Upper lobe of right lung (tissue), 1 donor: ENCODE data around the gene KRTAP9-2. TPM values are rescaled to one million over a fixed set of nuclear protein-coding genes. Genes with fewer than 3 reads are reported as not detected.
"Not testable (repeated sequence)": the region's sequence is repeated elsewhere in the genome, so short reads cannot be mapped to it uniquely, and the experiment has no call there.

ENCODE experiments used
- ATAC-seq: fragments of 200-7000 bp; cut with Tn5 transposase; one replicate; pipeline ENCODE4 v1.9.1; 2020; ENCODE audit warnings: mild to moderate bottlenecking, moderate library complexity
- DNase-seq: peaks from one replicate; pipeline ENCODE4 v3.0.0-alpha.2; 2020
- H3K27ac ChIP-seq: fragments of 200-600 bp; one replicate; pipeline ENCODE4 v1.8.0; 2022
- H3K27me3 ChIP-seq: fragments of 200-600 bp; one replicate; pipeline ENCODE4 v1.8.0; 2022; ENCODE audit warnings: mild to moderate bottlenecking
- H3K36me3 ChIP-seq: fragments of 200-600 bp; one replicate; pipeline ENCODE4 v1.8.0; 2022
- H3K4me1 ChIP-seq: fragments of 200-600 bp; one replicate; pipeline ENCODE4 v1.8.0; 2022
- H3K4me3 ChIP-seq: fragments of 200-600 bp; one replicate; pipeline ENCODE4 v1.8.0; 2022; ENCODE audit warnings: mild to moderate bottlenecking
- H3K9me3 ChIP-seq: fragments of 200-600 bp; one replicate; pipeline ENCODE4 v1.8.0; 2022
- CTCF ChIP-seq: fragments of 200-600 bp; IDR thresholded peaks from one replicate; pipeline ENCODE4 v1.8.0; 2022; ENCODE audit warnings: antibody characterized with exemption
- intact Hi-C: fragments of 100-400 bp; cut with DNase I; formaldehyde crosslinking; loops from one replicate; pipeline ENCODE4 v1.11.0; 2022
- total RNA-seq: library from RNA; stranded (reverse); fragmentation: NEBNext Ultra II Directional; extraction: Animal tissue kit (Norgen Biotek cat#: 25700); gene quantifications from one replicate; pipeline ENCODE4 v1.2.1, GENCODE V29; 2021
- donor health status: DM: no; HTN: yes; CAD: no; lungs with severe emphysema.

The KRTAP9-2 gene
- total RNA-seq, 1 donor from 2014 or later: not detected

GRCh38 chr17:41264599-41264998, 38.2 kb downstream of the KRTAP9-2 start:
- no peak for DNase-seq
- no peak for TF ChIP-seq CTCF
- H3K27me3 ChIP-seq: no peaks in the 10 kb centered on the region

GRCh38 chr17:41265078-41265477, 38.6 kb downstream of the KRTAP9-2 start, which contains the start of gene KRTAP9-6:
KRTAP9-6 (plus strand) TSS chr17:41265378; CDS start chr17:41265378, 0 bp downstream.
- no peak within 1 kb of the TSS for H3K4me3 ChIP-seq
- intact Hi-C loops: no loop called here
- ATAC-seq (no peak), DNase-seq (no peak)
- H3K9me3 ChIP-seq: no peaks in the 10 kb centered on the region
- no peaks in the 10 kb centered on the region for H3K27me3 ChIP-seq
- H3K36me3 ChIP-seq: no peaks in the 10 kb centered on the region
- H3K27ac ChIP-seq: no peak within 1 kb of the TSS
- H3K4me1 ChIP-seq: no peaks in the 10 kb centered on the region
- TF ChIP-seq CTCF: no peak

More at GRCh38 chr17:41264599-41264998, 38.2 kb downstream of the KRTAP9-2 start:
- Histone ChIP-seq H3K9me3 (no peaks in the 10 kb centered on the region), H3K4me1 (no peaks in the 10 kb centered on the region), H3K4me3 (no peak overlapping the region), H3K27ac (no peak overlapping the region), H3K36me3 (no peaks in the 10 kb centered on the region)
- peak; percentile 51 for ATAC-seq
- intact Hi-C loops: no loop called here

GRCh38 chr17:41267711-41268110, 41.3 kb downstream of the KRTAP9-2 start:
- Histone ChIP-seq H3K4me3 (no peak overlapping the region), H3K4me1 (no peaks in the 10 kb centered on the region)
- no peak for DNase-seq

GRCh38 chr17:41271323-41271722, 44.9 kb downstream of the KRTAP9-2 start:
- DNase-seq, intact Hi-C loops, H3K27ac ChIP-seq, H3K9me3 ChIP-seq, H3K4me3 ChIP-seq, H3K36me3 ChIP-seq, H3K4me1 ChIP-seq, H3K27me3 ChIP-seq, ATAC-seq: not testable (repeated sequence)

More at GRCh38 chr17:41267711-41268110, 41.3 kb downstream of the KRTAP9-2 start:
- intact Hi-C loops: no loop called here
- no peaks in the 10 kb centered on the region for H3K27me3 ChIP-seq
- no peak overlapping the region for H3K27ac ChIP-seq
- H3K9me3 ChIP-seq: no peaks in the 10 kb centered on the region
- no peaks in the 10 kb centered on the region for H3K36me3 ChIP-seq
- no peak for ATAC-seq
- no peak for TF ChIP-seq CTCF

GRCh38 chr17:41271858-41272257, 45.4 kb downstream of the KRTAP9-2 start:
- Histone ChIP-seq H3K4me1 (no peaks in the 10 kb centered on the region), H3K27ac (no peak overlapping the region), H3K27me3 (no peaks in the 10 kb centered on the region), H3K36me3 (no peaks in the 10 kb centered on the region), H3K4me3 (no peak overlapping the region), H3K9me3 (no peaks in the 10 kb centered on the region)
- no peak for DNase-seq
- ATAC-seq: no peak
- intact Hi-C loops: no loop called here
- TF ChIP-seq CTCF: no peak

- H3K36me3 ChIP-seq, ATAC-seq, H3K9me3 ChIP-seq, H3K27me3 ChIP-seq, H3K4me1 ChIP-seq, intact Hi-C loops, H3K27ac ChIP-seq, H3K4me3 ChIP-seq, DNase-seq: not testable (repeated sequence)
These were observed 49.3 kb downstream of the KRTAP9-2 start, which contains the start of gene KRTAP9-7 for GRCh38 chr17:41275648-41276190. KRTAP9-7 (plus strand) TSS chr17:41275698; CDS start chr17:41275698, 0 bp downstream.

Other genes with a start within 250 kb of the KRTAP9-2 start
- not detected for gene KRT40, start 242.3 kb upstream of the KRTAP9-2 start, total RNA-seq
- not detected for gene KRTAP3-3, start 232.5 kb upstream of the KRTAP9-2 start, total RNA-seq
- not detected for gene KRTAP3-2, start 226.7 kb upstream of the KRTAP9-2 start, total RNA-seq
- not detected for gene KRTAP3-1, start 217.5 kb upstream of the KRTAP9-2 start, total RNA-seq
- gene KRTAP1-5, start 199.4 kb upstream of the KRTAP9-2 start, total RNA-seq: not detected
- not detected for gene KRTAP1-4, start 196.5 kb upstream of the KRTAP9-2 start, total RNA-seq
- not detected for gene KRTAP1-3, start 191.8 kb upstream of the KRTAP9-2 start, total RNA-seq
- not detected for gene KRTAP1-1, start 185.2 kb upstream of the KRTAP9-2 start, total RNA-seq
- not detected for gene KRTAP2-1, start 179.3 kb upstream of the KRTAP9-2 start, total RNA-seq
- gene KRTAP2-2, start 171.4 kb upstream of the KRTAP9-2 start, total RNA-seq: not detected
- gene KRTAP2-3, start 166.5 kb upstream of the KRTAP9-2 start, total RNA-seq: not detected
- not detected for gene KRTAP2-4, start 160.8 kb upstream of the KRTAP9-2 start, total RNA-seq
- not detected for gene KRTAP4-7, start 142.5 kb upstream of the KRTAP9-2 start, total RNA-seq
- not detected for gene KRTAP4-8, start 128.5 kb upstream of the KRTAP9-2 start, total RNA-seq
- not detected for gene KRTAP4-16, start 124.4 kb upstream of the KRTAP9-2 start, total RNA-seq
- gene KRTAP4-9, start 121.3 kb upstream of the KRTAP9-2 start, total RNA-seq: not detected
- not detected for gene KRTAP4-11, start 108.3 kb upstream of the KRTAP9-2 start, total RNA-seq
- not detected for gene KRTAP4-12, start 102.5 kb upstream of the KRTAP9-2 start, total RNA-seq
- gene KRTAP4-6, start 86.1 kb upstream of the KRTAP9-2 start, total RNA-seq: not detected
- gene KRTAP4-5, start 76.8 kb upstream of the KRTAP9-2 start, total RNA-seq: not detected
- not detected for gene KRTAP4-4, start 65.9 kb upstream of the KRTAP9-2 start, total RNA-seq
- gene KRTAP4-3, start 58.4 kb upstream of the KRTAP9-2 start, total RNA-seq: not detected
- gene KRTAP4-2, start 48.4 kb upstream of the KRTAP9-2 start, total RNA-seq: not detected
- not detected for gene KRTAP4-1, start 41.7 kb upstream of the KRTAP9-2 start, total RNA-seq
- gene KRTAP9-1, start 36.8 kb upstream of the KRTAP9-2 start, total RNA-seq: not detected
- not detected for gene KRTAP9-3, start 5.8 kb downstream of the KRTAP9-2 start, total RNA-seq
- gene KRTAP9-8, start 11.4 kb downstream of the KRTAP9-2 start, total RNA-seq: not detected
- not detected for gene KRTAP9-4, start 23.0 kb downstream of the KRTAP9-2 start, total RNA-seq
- not detected for gene KRTAP9-9, start 28.7 kb downstream of the KRTAP9-2 start, total RNA-seq
- gene KRTAP9-6, start 38.7 kb downstream of the KRTAP9-2 start, total RNA-seq: not detected
- gene KRTAP9-7, start 49.0 kb downstream of the KRTAP9-2 start, total RNA-seq: not detected
- not detected for gene KRTAP29-1, start 76.2 kb downstream of the KRTAP9-2 start, total RNA-seq
- not detected for gene KRTAP16-1, start 82.7 kb downstream of the KRTAP9-2 start, total RNA-seq
- gene KRTAP17-1, start 89.1 kb downstream of the KRTAP9-2 start, total RNA-seq: not detected
- gene KRT33A, start 124.2 kb downstream of the KRTAP9-2 start, total RNA-seq: not detected
- gene KRT33B, start 143.2 kb downstream of the KRTAP9-2 start, total RNA-seq: not detected
- gene KRT34, start 155.7 kb downstream of the KRTAP9-2 start, total RNA-seq: not detected
- not detected for gene KRT31, start 171.0 kb downstream of the KRTAP9-2 start, total RNA-seq
- gene KRT37, start 197.9 kb downstream of the KRTAP9-2 start, total RNA-seq: not detected
- not detected for gene KRT38, start 214.3 kb downstream of the KRTAP9-2 start, total RNA-seq
- not detected for gene KRT32, start 240.7 kb downstream of the KRTAP9-2 start, total RNA-seq